Daoy (cell line): Measurements from ENCODE around the gene LRTM1. TPM values are rescaled to one million over a fixed set of nuclear protein-coding genes. Genes with fewer than 3 reads are reported as not detected.

ENCODE experiments used
- DNase-seq: peaks from one replicate; pipeline ENCODE4 v3.0.0-alpha.2; 2015; ENCODE audit warnings: low read depth
- total RNA-seq: library from RNA; depleted of rRNA; stranded (reverse); fragments of >200 nt; shearing (Covaris generic); gene quantifications from 2 replicates; pipeline ENCODE4 v1.2.3, GENCODE V29; 2014

The LRTM1 gene
- total RNA-seq, 1 experiment from 2014 or later, result not detected

- DNase-seq, result no peak
Measured at GRCh38 chr3:54940971-54941370, 13.1 kb upstream of the LRTM1 start.

GRCh38 chr3:54939557-54940300 lies 11.9 kb upstream of the LRTM1 start:
- no peak for DNase-seq

GRCh38 chr3:54936561-54936960 lies 8.7 kb upstream of the LRTM1 start:
- no peak for DNase-seq

GRCh38 chr3:54935869-54936268 lies 8.0 kb upstream of the LRTM1 start:
- no peak for DNase-seq

- no peak for DNase-seq
Measured at GRCh38 chr3:54932606-54933005, 4.7 kb upstream of the LRTM1 start.

GRCh38 chr3:54931182-54931581 lies 3.3 kb upstream of the LRTM1 start:
- DNase-seq, result no peak

GRCh38 chr3:54918516-54918915 lies 9.3 kb downstream of the LRTM1 start:
- no peak for DNase-seq

GRCh38 chr3:54917862-54918261 lies 10.0 kb downstream of the LRTM1 start:
- no peak for DNase-seq

- DNase-seq, result no peak
Measured at GRCh38 chr3:54917174-54917573, 10.7 kb downstream of the LRTM1 start.

GRCh38 chr3:54916732-54917131 lies 11.1 kb downstream of the LRTM1 start:
- DNase-seq, result no peak

GRCh38 chr3:54915976-54916375 lies 11.9 kb downstream of the LRTM1 start:
- DNase-seq, result no peak

- DNase-seq, result no peak
Measured at GRCh38 chr3:54915181-54915580, 12.7 kb downstream of the LRTM1 start.

GRCh38 chr3:54914180-54914579 lies 13.7 kb downstream of the LRTM1 start:
- no peak for DNase-seq

GRCh38 chr3:54909191-54909590 lies 18.7 kb downstream of the LRTM1 start:
- no peak for DNase-seq

- DNase-seq, result no peak
Measured at GRCh38 chr3:54906763-54907162, 21.1 kb downstream of the LRTM1 start.

- DNase-seq, result no peak
Measured at GRCh38 chr3:54905920-54906319, 21.9 kb downstream of the LRTM1 start.

GRCh38 chr3:54905261-54905888 lies 22.5 kb downstream of the LRTM1 start:
- no peak for DNase-seq

GRCh38 chr3:54901906-54902685 lies 25.8 kb downstream of the LRTM1 start:
- DNase-seq, result no peak

GRCh38 chr3:54900838-54901591 lies 26.8 kb downstream of the LRTM1 start:
- no peak for DNase-seq

- no peak for DNase-seq
Measured at GRCh38 chr3:54899273-54899672, 28.6 kb downstream of the LRTM1 start.

GRCh38 chr3:54897028-54897711 lies 30.7 kb downstream of the LRTM1 start:
- DNase-seq, result peak; percentile 62
